Measurements from ENCODE around the gene PLA2G3. TPM values are rescaled to one million over a fixed set of nuclear protein-coding genes. Genes with fewer than 3 reads are reported as not detected.

The PLA2G3 gene
- polyA plus RNA-seq, 1 experiment = 0.04 TPM

- TF ChIP-seq, protein P1, sequence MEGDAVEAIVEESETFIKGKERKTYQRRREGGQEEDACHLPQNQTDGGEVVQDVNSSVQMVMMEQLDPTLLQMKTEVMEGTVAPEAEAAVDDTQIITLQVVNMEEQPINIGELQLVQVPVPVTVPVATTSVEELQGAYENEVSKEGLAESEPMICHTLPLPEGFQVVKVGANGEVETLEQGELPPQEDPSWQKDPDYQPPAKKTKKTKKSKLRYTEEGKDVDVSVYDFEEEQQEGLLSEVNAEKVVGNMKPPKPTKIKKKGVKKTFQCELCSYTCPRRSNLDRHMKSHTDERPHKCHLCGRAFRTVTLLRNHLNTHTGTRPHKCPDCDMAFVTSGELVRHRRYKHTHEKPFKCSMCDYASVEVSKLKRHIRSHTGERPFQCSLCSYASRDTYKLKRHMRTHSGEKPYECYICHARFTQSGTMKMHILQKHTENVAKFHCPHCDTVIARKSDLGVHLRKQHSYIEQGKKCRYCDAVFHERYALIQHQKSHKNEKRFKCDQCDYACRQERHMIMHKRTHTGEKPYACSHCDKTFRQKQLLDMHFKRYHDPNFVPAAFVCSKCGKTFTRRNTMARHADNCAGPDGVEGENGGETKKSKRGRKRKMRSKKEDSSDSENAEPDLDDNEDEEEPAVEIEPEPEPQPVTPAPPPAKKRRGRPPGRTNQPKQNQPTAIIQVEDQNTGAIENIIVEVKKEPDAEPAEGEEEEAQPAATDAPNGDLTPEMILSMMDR (IDR thresholded peaks at IDR 0.05; ENCODE audit: insufficient read depth, low read depth, low read length) = no peak
- H3K4me3 ChIP-seq (ENCODE audit: low read depth, low read length) = no peak overlapping the region
- no peak for DNase-seq (ENCODE audit: low read depth)
- CTCF ChIA-PET = interaction anchor here (0.8 to 1.6 kb wide), 3 partner anchors 10 to 89 kb away, joined by 3 to 5 read pairs (median 3); no protein-coding TSS in a partner anchor
- POLR2A ChIA-PET = no interaction called here
- peaks cover 11% of the 10 kb centered on the region for H3K27me3 ChIP-seq (ENCODE audit: control insufficient read depth, insufficient read depth, low read length)
- no peaks in the 10 kb centered on the region for H3K36me3 ChIP-seq (ENCODE audit: control insufficient read depth, insufficient read depth, low read length)
These were observed 1.2 kb upstream of the PLA2G3 start for GRCh38 chr22:31141551-31141950.

DNA sequence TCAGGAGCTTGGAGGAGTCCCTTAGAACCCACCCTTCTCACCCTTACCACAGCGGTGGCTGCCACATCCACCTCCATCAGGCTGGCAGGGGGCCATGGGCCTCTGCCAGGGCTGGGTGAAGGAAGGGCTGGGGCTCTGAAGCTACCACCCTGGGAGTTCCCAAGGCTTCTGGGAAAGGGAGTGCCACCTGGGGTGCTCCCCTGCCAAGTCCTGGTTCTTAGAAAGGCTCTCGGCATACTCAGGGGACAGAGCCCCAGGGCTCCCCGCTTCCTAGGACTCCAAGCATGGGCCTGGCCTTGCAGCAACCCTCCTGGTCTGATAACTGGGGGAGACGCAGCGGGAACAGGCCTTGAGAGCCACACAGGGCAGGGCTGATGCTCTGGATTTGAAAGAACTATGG is 438 bp upstream of the PLA2G3 start:
- H3K27me3 ChIP-seq (ENCODE audit: control insufficient read depth, insufficient read depth, low read length) = peaks cover 11% of the 10 kb centered on the region
- H3K36me3 ChIP-seq (ENCODE audit: control insufficient read depth, insufficient read depth, low read length) = no peaks in the 10 kb centered on the region
- ChIA-PET CTCF (interaction anchor here (0.9 to 1.6 kb wide), 4 partner anchors 8 to 34 kb away, joined by 3 to 8 read pairs (median 5); partner anchors contain the start of gene SELENOM), POLR2A (interaction anchor here (0.7 kb wide), 1 partner anchor 33 kb away, joined by 4 read pairs; the partner anchor contains the start of gene SELENOM)
- DNase-seq (ENCODE audit: low read depth) = no peak
- TF ChIP-seq, protein P1 (IDR thresholded peaks at IDR 0.05; ENCODE audit: insufficient read depth, low read depth, low read length) = no peak
- no peak overlapping the region for H3K4me3 ChIP-seq (ENCODE audit: low read depth, low read length)

- peaks cover 11% of the 10 kb centered on the region for H3K27me3 ChIP-seq (ENCODE audit: control insufficient read depth, insufficient read depth, low read length)
- ChIA-PET CTCF (interaction anchor here (1.1 to 1.6 kb wide), 2 partner anchors 9 to 32 kb away, joined by 3 to 6 read pairs; partner anchors contain the start of gene SELENOM), POLR2A (no interaction called here)
- H3K36me3 ChIP-seq (ENCODE audit: control insufficient read depth, insufficient read depth, low read length) = no peaks in the 10 kb centered on the region
- TF ChIP-seq, protein P1 (IDR thresholded peaks at IDR 0.05; ENCODE audit: insufficient read depth, low read depth, low read length) = no peak
- H3K4me3 ChIP-seq (ENCODE audit: low read depth, low read length) = no peak overlapping the region
- no peak for DNase-seq (ENCODE audit: low read depth)
These were observed 1.2 kb downstream of the PLA2G3 start for GRCh38 chr22:31139066-31139465.

GRCh38 chr22:31138126-31138525 is 2.2 kb downstream of the PLA2G3 start:
- DNase-seq (ENCODE audit: low read depth) = no peak
- Histone ChIP-seq H3K36me3 (ENCODE audit: control insufficient read depth, insufficient read depth, low read length) (no peaks in the 10 kb centered on the region), H3K27me3 (ENCODE audit: control insufficient read depth, insufficient read depth, low read length) (peaks cover 11% of the 10 kb centered on the region), H3K4me3 (ENCODE audit: low read depth, low read length) (no peak overlapping the region)
- ChIA-PET CTCF (interaction anchor here (1.1 kb wide), 1 partner anchor 10 kb away, joined by 3 read pairs; no protein-coding TSS in a partner anchor), POLR2A (no interaction called here)
- TF ChIP-seq, protein P1 (IDR thresholded peaks at IDR 0.05; ENCODE audit: insufficient read depth, low read depth, low read length) = no peak

- CTCF ChIA-PET = interaction anchor here (1.1 to 2.3 kb wide), 2 partner anchors 11 to 16 kb away, joined by 3 to 5 read pairs; no protein-coding TSS in a partner anchor
- DNase-seq (ENCODE audit: low read depth) = no peak
- H3K27me3 ChIP-seq (ENCODE audit: control insufficient read depth, insufficient read depth, low read length) = peaks cover 11% of the 10 kb centered on the region
- no peak overlapping the region for H3K4me3 ChIP-seq (ENCODE audit: low read depth, low read length)
- POLR2A ChIA-PET = no interaction called here
- TF ChIP-seq, protein P1 (IDR thresholded peaks at IDR 0.05; ENCODE audit: insufficient read depth, low read depth, low read length) = no peak
- no peaks in the 10 kb centered on the region for H3K36me3 ChIP-seq (ENCODE audit: control insufficient read depth, insufficient read depth, low read length)
These were observed 2.6 kb downstream of the PLA2G3 start for GRCh38 chr22:31137721-31138120.

Data from BJ (cell line).